Epithelial cell of umbilical artery (primary cell): ENCODE data around the gene KDELR3. TPM values are rescaled to one million over a fixed set of nuclear protein-coding genes. Genes with fewer than 3 reads are reported as not detected.

Source experiments
- total RNA-seq: library from RNA; depleted of rRNA; stranded (reverse); fragments of >200 nt; gene quantifications from 2 replicates; pipeline ENCODE4 v1.2.3, GENCODE V29; 2014

The KDELR3 gene
- total RNA-seq: 25.5 and 80.2 TPM in 2 replicates

GRCh38 chr22:38467904-38468442 lies at the start of gene KDELR3:
TSS of gene KDELR3 (plus strand) at chr22:38468096. CDS start at chr22:38468234, 138 bp downstream.

DNA sequence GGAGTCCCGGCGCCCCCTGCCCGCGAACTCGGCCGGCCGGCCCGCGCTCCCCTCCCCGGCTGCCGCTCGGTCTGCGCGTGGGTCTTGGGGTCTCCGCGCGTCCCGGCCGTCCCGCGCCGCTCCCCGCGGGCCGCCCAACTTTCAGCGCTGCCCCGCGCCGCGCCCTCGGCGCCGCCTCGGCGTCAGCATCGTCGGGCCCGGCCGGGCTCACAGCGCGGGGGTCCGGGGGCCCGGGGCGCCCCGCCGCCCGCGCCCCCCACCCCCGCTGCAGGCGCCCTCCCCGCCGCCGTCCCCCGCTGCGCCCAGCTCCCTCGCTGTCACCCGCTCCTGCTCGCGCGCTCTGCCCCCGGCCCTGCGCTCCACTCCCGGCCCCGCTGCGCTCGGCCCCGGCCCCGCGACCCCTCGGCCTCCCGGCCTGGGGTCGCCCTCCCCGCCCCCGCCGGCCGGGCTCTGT lies 12.8 kb upstream of the KDELR3 start, which contains the start of gene KCNJ4:
Gene KCNJ4, minus strand, starts transcription at position 124 of the 454 bp plus-strand sequence. CDS start 27,067 bp downstream, outside the sequence.

GRCh38 chr22:38506118-38506962 lies 38.4 kb downstream of the KDELR3 start, which contains the start of gene DDX17:
TSS of gene DDX17 (minus strand) at chr22:38506311.

Other genes with a start within 250 kb of the KDELR3 start
- gene TMEM184B, start 195.1 kb upstream of the KDELR3 start, total RNA-seq: 19.6 and 22.7 TPM in 2 replicates
- gene CSNK1E, start 150.7 kb upstream of the KDELR3 start, total RNA-seq: 84.5 and 117 TPM in 2 replicates
- not detected in 2 replicates for gene KCNJ4, start 12.9 kb upstream of the KDELR3 start, total RNA-seq
- gene DDX17, start 38.2 kb downstream of the KDELR3 start, total RNA-seq: 394 and 520 TPM in 2 replicates
- gene DMC1, start 102.1 kb downstream of the KDELR3 start, total RNA-seq: 1.6 and 3.6 TPM in 2 replicates
- 2.9 and 4.6 TPM in 2 replicates for gene FAM227A, start 188.3 kb downstream of the KDELR3 start, total RNA-seq
- 23.7 and 24.5 TPM in 2 replicates for gene CBY1, start 188.5 kb downstream of the KDELR3 start, total RNA-seq
- gene TOMM22, start 213.9 kb downstream of the KDELR3 start, total RNA-seq: 103 and 142 TPM in 2 replicates
- 63.7 and 79.8 TPM in 2 replicates for gene JOSD1, start 232.8 kb downstream of the KDELR3 start, total RNA-seq
- gene GTPBP1, start 237.8 kb downstream of the KDELR3 start, total RNA-seq: 24.7 and 31.0 TPM in 2 replicates